OCI-LY3 (cell line): Measurements from ENCODE around the gene ARRDC4.

Experiments used
- H2AFZ ChIP-seq: fragments of 200-600, 300-600 bp; shearing (Covaris generic); 2 replicates; pipeline ENCODE4 v1.6.0; 2014; ENCODE audit warnings: antibody characterized with exemption, low read depth, low read length
- H3K27ac ChIP-seq: fragments of 200-600, 300-600 bp; sonication (generic); 2 replicates; pipeline ENCODE4 v1.5.1; 2014; ENCODE audit warnings: mild to moderate bottlenecking, low read length, moderate library complexity, mixed read lengths
- H3K27me3 ChIP-seq: fragments of 200-600, 300-600 bp; sonication (generic); 2 replicates; pipeline ENCODE4 v1.6.1; 2014; ENCODE audit warnings: low read depth, low read length, mixed read lengths
- H3K36me3 ChIP-seq: fragments of 200-600, 300-600 bp; sonication (generic); replicated peaks from 2 replicates; pipeline ENCODE3; 2014; ENCODE audit warnings: low read depth, low read length, mixed read lengths
- H3K4me1 ChIP-seq: fragments of 300-600, 200-600 bp; sonication (generic); 2 replicates; pipeline ENCODE4 v1.6.1; 2014; ENCODE audit warnings: low read length, mixed read lengths
- H3K4me2 ChIP-seq: fragments of 200-600, 300-600 bp; sonication (generic); 2 replicates; pipeline ENCODE4 v1.6.1; 2014; ENCODE audit warnings: low read length, mixed read lengths
- H3K4me3 ChIP-seq: fragments of 300-600, 200-600 bp; sonication (generic); 2 replicates; pipeline ENCODE4 v1.5.1; 2014; ENCODE audit warnings: antibody characterized with exemption, mild to moderate bottlenecking, low read length, moderate library complexity
- H3K79me2 ChIP-seq: fragments of 300-600, 200-600 bp; shearing (Covaris generic); 2 replicates; pipeline ENCODE4 v1.6.1; 2014; ENCODE audit warnings: mild to moderate bottlenecking, low read length, mixed read lengths
- H3K9ac ChIP-seq: fragments of 300-600, 200-600 bp; shearing (Covaris generic); 2 replicates; pipeline ENCODE4 v1.6.0; 2014; ENCODE audit warnings: mild to moderate bottlenecking, low read length, moderate library complexity
- H3K9me3 ChIP-seq: fragments of 200-600, 300-600 bp; shearing (Covaris generic); 2 replicates; pipeline ENCODE4 v1.6.1; 2014; ENCODE audit warnings: low read length, mixed read lengths; ENCODE audit not compliant: insufficient read depth
- H4K20me1 ChIP-seq: fragments of 200-600, 300-600 bp; sonication (generic); 2 replicates; pipeline ENCODE4 v1.6.1; 2016; ENCODE audit warnings: low read length, mixed read lengths; ENCODE audit not compliant: insufficient read depth
- EZH2phosphoT487 ChIP-seq: fragments of 200-600 bp; shearing (Covaris generic); IDR thresholded peaks from 2 replicates; pipeline ENCODE4 v1.6.1; 2018; ENCODE audit warnings: antibody characterized with exemption, mixed run types, low read depth
- TF ChIP-seq, protein P1 (sequence below): fragments of 200-600, 300-600 bp; sonication (generic); IDR thresholded peaks from 2 replicates; pipeline ENCODE4 v1.5.1; 2014; ENCODE audit warnings: antibody characterized with exemption, low read length, low read depth

ARRDC4 gene

DNA sequence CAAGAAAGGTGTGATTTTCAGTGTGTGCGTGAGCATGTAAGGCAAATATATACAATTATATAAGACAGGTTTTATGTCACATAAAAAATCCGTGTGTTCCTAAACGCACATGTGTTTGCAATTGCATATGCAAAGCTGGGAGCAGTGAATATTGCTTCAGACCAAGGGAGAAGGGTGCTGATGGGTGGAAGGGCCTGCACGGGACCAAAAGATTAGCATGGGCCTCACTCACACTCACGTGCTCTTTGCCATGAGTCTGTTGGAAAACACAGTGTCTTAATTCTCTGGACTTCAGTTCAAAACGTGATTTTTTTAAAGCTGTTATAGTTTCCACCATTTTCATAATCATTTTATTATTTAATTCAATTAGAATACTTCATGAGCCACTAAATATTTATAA is 7.2 kb upstream of the ARRDC4 start:
- Histone ChIP-seq H3K4me1 (no peaks in the 10 kb centered on the region), H3K9ac (no peak overlapping the region), H3K36me3 (no peaks in the 10 kb centered on the region), H2AFZ (no peak overlapping the region), H3K27me3 (no peaks in the 10 kb centered on the region), H3K27ac (no peak overlapping the region), H4K20me1 (no peaks in the 10 kb centered on the region), H3K4me3 (no peak overlapping the region), H3K9me3 (no peaks in the 10 kb centered on the region), H3K79me2 (no peaks in the 10 kb centered on the region), H3K4me2 (no peak overlapping the region)
- TF ChIP-seq, protein P1, sequence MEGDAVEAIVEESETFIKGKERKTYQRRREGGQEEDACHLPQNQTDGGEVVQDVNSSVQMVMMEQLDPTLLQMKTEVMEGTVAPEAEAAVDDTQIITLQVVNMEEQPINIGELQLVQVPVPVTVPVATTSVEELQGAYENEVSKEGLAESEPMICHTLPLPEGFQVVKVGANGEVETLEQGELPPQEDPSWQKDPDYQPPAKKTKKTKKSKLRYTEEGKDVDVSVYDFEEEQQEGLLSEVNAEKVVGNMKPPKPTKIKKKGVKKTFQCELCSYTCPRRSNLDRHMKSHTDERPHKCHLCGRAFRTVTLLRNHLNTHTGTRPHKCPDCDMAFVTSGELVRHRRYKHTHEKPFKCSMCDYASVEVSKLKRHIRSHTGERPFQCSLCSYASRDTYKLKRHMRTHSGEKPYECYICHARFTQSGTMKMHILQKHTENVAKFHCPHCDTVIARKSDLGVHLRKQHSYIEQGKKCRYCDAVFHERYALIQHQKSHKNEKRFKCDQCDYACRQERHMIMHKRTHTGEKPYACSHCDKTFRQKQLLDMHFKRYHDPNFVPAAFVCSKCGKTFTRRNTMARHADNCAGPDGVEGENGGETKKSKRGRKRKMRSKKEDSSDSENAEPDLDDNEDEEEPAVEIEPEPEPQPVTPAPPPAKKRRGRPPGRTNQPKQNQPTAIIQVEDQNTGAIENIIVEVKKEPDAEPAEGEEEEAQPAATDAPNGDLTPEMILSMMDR = no peak
- TF ChIP-seq EZH2phosphoT487 = no peak

GRCh38 chr15:97953748-97954147 is 6.8 kb upstream of the ARRDC4 start:
- Histone ChIP-seq H3K4me1 (no peaks in the 10 kb centered on the region), H3K4me3 (no peak overlapping the region), H3K36me3 (no peaks in the 10 kb centered on the region), H3K27me3 (no peaks in the 10 kb centered on the region), H2AFZ (no peak overlapping the region), H3K27ac (no peak overlapping the region), H4K20me1 (no peaks in the 10 kb centered on the region), H3K9ac (no peak overlapping the region), H3K79me2 (no peaks in the 10 kb centered on the region), H3K9me3 (no peaks in the 10 kb centered on the region), H3K4me2 (no peak overlapping the region)
- TF ChIP-seq EZH2phosphoT487 = no peak
- TF ChIP-seq, protein P1 = no peak

GRCh38 chr15:97955035-97955434 is 5.5 kb upstream of the ARRDC4 start:
- Histone ChIP-seq H2AFZ (no peak overlapping the region), H3K4me3 (no peak overlapping the region), H3K4me2 (no peak overlapping the region), H4K20me1 (no peaks in the 10 kb centered on the region), H3K4me1 (no peaks in the 10 kb centered on the region), H3K36me3 (no peaks in the 10 kb centered on the region), H3K9ac (no peak overlapping the region), H3K27me3 (no peaks in the 10 kb centered on the region), H3K27ac (no peak overlapping the region), H3K79me2 (no peaks in the 10 kb centered on the region), H3K9me3 (no peaks in the 10 kb centered on the region)
- no peak for TF ChIP-seq EZH2phosphoT487
- TF ChIP-seq, protein P1 = no peak

GRCh38 chr15:97955529-97955928 is 5.0 kb upstream of the ARRDC4 start:
- no peaks in the 10 kb centered on the region for H4K20me1 ChIP-seq
- H3K4me1 ChIP-seq = no peaks in the 10 kb centered on the region
- H3K27ac ChIP-seq = no peak overlapping the region
- no peak overlapping the region for H2AFZ ChIP-seq
- H3K9me3 ChIP-seq = no peaks in the 10 kb centered on the region
- no peak overlapping the region for H3K9ac ChIP-seq
- H3K4me3 ChIP-seq = no peak overlapping the region
- H3K79me2 ChIP-seq = no peaks in the 10 kb centered on the region
- no peak overlapping the region for H3K4me2 ChIP-seq
- no peaks in the 10 kb centered on the region for H3K27me3 ChIP-seq
- no peaks in the 10 kb centered on the region for H3K36me3 ChIP-seq
- TF ChIP-seq, protein P1 = no peak
- TF ChIP-seq EZH2phosphoT487 = no peak
